NCI-H2196 treated with DMSO at 0.1 percent for 48 hours (cell line): Measurements from ENCODE around the gene SYT2.
A peak's percentile ranks its signal among the peaks of the same experiment; 100 is the strongest.

Experiments
- DNase-seq: peaks from one replicate; lab custom pipeline; 2025; ENCODE audit not compliant: unreplicated experiment; lab: John Stamatoyannopoulos, UW

The SYT2 gene

DNA sequence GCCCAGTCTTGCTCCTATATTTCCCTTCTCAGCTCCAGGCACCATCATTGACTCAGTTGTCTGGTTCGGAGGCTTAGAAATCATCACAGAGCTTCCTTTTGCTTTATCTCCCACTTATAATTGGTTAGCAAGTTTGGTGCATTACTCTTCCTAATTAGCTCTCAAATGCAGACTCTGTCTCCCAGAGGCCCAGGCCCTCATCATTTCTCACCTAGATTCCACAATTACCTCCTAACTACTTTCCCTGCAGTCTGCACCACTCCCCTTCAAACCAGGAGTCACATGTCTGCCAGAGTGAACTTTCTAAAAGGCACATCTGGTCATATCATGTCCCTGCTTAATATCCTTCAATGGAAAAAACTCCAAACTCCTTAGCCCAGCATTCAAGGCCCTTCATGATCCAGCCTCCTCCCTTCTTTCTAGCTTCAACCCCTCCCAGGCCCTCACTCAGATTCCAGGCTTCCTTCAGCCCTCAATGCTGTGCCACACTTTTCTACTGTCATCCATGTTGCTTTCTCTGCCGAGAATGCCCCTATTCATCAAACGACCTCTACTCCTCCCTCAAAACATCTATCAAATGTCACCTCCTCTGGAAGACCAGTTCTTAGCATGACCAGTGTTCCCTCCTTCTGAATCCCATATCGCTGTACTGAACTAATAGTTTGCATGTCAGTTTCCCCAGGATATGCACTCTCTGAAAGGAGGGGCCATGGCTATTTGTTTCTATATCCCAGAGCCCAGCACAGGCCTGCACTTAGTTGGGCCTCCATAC lies 30.7 kb downstream of the SYT2 start:
- DNase-seq: no peak

DNA sequence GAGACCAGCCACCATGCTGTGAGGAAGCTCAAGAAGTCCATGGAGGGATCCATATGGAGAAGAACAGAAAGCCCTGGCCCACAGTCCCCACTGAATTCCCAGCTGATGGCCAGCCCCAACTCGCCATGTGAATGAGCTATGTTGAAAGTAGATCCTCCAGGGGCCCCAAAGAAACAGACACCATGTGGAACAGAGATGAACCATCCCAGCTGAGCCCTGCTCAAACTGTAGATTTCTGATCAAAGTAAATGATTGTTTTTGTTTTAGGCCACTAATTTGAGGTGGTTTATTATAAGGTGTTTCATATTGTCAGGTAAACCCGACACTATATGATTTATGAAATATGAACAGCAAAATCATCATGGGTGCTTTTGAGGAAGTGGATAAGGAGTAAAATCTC lies 32.8 kb downstream of the SYT2 start:
- no peak for DNase-seq

- no peak for DNase-seq
These were observed 36.7 kb downstream of the SYT2 start for GRCh38 chr1:202673531-202673930.

DNA sequence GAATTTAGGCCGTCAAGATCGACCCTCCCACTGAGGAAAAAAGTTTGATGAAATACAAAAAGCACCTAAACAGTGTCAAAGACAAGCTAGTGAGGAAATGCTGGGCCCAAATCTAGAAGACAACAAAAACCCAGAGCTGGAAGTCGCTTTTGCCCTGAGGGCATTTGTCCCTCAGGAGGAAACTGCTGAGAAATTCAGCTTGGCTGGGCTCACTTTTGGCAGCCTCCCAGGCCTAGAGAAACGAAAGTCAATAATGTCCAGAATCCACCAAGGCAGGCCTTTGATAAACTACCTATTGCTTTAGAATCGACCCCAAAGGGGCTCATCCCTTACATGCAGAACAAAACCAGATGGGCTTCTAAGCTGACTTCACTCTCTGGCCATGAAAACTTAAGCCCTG lies 38.9 kb downstream of the SYT2 start:
- no peak for DNase-seq

DNA sequence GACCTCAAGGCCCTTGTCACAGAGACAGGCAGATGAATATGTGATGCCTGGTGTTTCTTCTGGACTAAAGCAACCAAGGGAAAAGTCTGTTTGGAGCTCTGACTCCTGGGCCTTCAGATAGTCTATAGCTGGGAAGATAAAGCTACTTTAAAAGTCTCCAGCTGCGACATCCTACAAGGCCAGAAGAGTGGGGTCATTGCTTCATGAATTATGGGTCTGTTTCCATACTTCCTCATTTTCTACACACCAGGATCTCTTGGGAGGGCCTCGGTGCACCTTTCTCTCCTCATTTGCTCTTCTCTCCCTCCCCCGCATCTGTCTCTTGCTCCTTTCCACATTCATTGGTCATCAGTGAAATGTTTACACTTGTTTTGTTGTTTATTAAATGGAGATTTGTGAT lies 44.8 kb downstream of the SYT2 start:
- no peak for DNase-seq

- no peak for DNase-seq
These were observed 46.2 kb downstream of the SYT2 start for GRCh38 chr1:202664083-202664482.

DNA sequence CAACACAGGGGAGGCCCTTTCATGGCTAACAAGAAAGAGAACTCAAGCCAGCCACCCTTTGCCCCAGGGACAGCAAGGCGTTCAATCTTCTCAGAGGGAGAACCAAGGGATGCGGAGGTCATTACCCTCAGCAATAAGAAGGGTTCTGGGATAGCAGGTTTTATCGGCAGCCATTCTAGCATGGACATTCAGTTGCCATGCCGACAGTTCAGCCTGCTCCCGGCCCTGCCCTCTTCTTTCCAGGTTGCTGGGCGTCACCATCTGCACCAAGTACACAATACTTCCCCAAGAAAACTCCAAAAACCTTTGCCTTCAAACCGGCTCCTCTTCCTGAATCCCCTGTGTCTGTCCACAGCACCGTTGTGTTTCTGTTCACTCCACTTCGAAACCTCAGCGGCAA lies 47.1 kb downstream of the SYT2 start:
- DNase-seq: no peak

DNA sequence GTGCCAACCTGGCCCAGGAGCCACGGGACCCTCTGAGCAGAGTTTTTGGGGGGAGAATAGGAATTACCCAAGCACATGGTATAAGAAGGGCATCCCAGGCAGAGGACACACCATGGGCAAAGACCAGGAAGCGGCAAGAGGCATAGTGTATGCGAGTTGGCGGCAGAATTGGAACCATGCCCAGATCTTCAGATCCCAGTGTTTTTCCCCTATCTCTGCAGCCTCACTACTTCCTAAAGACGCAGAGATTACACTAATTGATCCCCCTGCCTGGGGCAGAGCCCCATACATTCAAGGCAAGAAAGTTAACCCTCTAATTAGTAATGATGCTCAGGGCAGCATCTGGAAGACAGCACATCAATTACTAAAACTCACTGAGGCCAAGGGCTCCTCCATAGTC lies 48.2 kb downstream of the SYT2 start:
- peak; percentile 37 for DNase-seq

DNA sequence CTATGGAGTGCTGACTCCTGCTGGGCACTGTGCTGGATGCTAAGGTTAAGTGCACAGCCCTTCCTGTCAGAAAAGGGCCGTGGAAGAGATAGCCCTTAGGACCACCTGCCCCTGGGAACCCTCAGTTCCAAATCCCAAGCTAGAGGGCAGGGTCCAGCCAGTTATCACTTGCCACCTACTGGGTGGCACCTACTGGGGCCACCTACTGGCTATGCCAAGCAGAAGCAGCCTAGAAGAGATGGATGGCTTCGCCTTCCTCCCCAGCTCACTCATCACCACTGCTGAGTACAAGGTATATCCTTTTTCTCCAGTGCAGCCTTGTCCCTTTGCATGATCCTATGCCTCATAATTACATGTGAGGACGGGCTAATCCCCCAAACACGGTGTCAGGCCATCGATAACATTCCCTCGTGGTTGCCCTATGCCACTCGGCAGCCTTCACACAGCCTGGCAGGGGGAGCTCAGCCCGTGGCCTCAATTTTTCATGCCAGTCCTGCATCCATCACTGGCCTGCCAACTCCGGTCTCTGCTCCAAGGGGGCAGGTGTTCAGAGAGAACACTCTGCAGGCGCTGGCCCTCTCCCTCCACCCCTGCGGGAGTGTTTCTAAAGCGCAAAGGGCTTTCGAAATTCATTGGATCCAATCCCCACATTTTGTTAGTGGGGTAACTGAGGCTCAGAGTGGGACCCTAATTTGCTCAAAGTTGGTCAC lies 49.0 kb downstream of the SYT2 start:
- no peak for DNase-seq

DNA sequence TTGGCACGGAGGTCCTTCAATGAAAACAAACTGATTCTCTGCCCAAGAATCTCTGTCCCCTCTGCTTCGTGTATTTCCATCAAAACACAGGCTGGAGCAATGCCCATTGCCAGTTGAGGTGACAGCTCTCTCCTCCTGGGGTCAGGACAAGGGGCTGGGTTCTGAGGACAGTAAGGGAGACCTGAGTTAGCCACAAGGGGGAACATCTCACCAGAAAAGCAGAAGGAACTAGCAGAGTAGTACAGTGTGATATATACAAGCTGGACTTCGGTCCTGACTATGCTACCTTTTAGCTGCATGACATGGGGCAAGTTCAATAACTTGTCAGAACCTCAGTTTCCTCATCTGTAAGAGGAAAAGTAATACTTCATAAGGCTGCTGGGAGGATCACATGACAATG lies 50.3 kb downstream of the SYT2 start:
- DNase-seq: no peak

GRCh38 chr1:202659541-202659940 lies 50.7 kb downstream of the SYT2 start:
- DNase-seq: no peak

- DNase-seq: no peak
These were observed 51.5 kb downstream of the SYT2 start for GRCh38 chr1:202658769-202659168.

DNA sequence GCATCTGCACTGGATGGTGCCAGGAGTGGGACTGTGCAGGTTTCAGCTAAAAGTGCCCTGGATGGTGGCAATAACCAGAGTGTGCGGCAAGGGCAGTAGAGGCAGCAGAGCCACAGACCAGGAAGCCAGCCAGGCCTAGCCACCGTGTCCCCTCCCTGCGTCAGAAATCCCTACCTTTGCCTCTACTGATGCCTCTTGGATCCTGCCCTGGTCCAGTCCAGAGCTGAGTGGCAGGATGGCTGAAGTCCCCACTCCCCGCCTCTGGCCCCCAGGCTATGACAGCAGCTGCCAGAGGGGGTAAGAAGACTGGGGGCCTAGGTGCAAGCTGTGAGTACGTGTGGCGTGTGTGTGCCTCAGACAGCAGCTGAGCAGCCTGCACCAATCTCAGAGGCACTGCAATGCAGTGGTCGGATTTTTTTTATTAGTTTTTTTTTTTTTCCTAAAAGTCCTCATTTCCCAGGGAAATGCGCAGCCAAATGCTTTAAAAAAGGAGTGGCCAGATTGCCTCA lies 51.9 kb downstream of the SYT2 start:
- no peak for DNase-seq

- DNase-seq: no peak
These were observed 53.2 kb downstream of the SYT2 start for GRCh38 chr1:202656951-202657646.

GRCh38 chr1:202656057-202656456 lies 54.2 kb downstream of the SYT2 start:
- DNase-seq: no peak

DNA sequence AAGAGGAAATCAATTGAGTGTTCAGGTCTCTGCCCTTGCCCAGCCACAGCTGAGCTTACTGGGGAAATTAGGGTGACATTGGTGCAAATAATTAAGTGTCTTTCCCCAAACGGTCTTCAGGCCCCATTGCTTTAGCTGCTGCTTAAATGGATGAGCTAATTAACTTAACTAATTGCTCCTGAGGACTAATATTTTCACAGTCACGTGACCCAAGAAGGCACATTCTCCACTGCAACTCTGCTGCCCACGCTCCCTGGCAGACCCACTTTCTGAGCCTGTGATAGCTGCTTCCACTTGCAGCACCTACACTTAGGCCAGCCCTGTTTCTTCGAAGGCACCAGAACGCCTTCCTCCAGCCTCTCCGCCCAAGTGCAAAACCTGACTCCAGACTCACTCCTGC lies 56.2 kb downstream of the SYT2 start:
- no peak for DNase-seq

DNA sequence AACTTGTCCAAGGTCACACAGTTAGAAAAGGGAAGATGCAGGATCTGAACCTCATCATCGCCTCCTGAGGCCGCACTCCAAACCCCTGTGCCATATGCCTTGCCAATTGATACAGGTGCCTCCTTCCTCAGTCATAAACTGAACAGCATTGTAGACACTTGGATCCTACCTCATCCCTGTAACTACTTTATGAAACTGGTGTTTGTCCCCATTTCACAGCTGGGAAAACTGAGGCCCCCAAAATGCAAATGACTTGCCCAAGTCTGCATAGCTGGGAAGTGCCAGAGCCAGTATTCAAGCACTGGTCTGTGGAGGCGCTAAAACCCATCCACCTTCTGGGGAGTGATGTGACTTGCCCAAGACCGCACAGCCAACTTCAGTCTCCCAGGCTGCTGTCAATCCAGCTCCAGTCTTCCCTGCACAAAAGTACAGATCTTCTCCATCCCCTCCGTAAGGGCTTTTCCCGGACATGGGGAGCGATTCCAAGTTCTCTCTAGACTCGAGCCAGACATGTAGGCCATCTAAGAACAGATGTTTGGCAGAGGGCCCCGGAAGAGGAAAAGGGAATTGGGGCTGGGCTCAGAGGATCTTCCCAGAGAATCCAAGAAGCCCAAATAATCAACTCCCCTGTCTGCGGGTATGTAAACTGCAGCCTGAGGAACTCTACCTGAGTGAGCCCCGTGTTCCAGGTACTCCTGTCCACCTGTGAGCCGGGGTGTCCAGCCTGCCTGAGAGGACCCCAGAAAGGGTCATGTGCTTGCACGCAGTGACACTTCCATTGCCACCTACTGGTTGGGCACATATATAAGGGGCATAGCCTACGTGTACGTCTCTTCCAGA lies 60.5 kb downstream of the SYT2 start:
- no peak for DNase-seq

- no peak for DNase-seq
These were observed 61.5 kb downstream of the SYT2 start for GRCh38 chr1:202648605-202649226.

DNA sequence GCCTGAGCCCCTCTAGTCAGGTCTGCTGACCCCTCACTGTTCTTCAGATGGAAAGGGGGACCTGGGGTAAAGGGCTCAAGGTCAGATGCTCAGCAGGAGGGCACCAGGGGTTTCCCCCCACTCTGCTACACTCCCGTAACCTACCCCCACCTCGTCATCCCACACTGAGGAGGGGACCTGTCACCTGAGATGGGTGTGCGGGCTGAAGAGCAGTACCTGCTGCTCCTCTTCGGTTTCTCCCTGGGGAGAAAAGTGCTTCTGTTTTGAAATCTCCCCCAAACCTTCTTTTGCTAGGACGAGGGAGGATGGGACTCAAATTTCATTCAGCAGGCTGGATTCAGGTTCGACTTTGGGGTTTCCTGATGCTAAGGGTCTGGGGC lies 65.2 kb downstream of the SYT2 start:
- no peak for DNase-seq

DNA sequence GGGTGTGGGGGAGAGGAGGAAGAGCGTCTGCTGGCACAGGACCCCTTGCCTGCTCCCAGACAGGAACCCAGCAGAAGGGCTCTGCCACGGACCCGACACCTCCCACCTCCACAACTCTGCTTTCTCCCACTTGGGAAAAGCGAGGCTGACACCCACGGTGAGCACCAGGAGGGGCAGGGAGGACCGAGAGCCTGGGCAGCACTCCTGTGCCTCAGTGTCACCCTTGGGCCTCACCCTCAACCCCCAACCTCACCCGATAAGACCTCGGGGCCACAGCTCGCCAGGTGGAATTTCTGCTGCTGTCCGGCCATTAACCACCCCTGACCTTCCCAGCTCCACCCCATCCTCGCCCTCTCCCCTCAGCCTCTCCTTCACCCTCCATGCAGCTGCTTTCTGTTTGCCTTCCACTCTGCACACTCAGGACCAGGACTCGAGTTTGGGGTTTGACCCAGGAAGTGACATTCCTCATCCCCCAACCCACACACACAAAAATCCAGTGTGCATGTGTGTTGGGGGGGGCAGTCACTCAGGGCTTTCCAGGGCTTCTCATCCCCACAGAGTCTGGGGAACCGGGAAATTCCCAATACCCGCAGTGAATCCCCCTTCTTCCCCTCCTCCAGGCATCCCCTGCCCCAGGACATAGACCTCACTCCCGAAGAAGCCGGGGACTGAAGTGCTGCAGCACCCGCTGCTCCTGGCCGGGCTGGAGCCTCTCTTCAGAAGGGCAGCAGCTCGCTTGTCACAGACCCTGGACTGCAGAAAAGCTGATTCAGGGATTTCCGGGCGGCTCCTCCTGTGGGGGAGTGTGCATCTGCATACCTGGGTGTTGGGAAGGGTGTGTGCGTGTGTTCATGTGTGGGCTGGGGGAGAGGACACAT lies 65.8 kb downstream of the SYT2 start:
- no peak for DNase-seq
